ENCODE measurements around the gene CENPVL2. TPM values are rescaled to one million over a fixed set of nuclear protein-coding genes. Genes with fewer than 3 reads are reported as not detected.

Gene CENPVL2
- total RNA-seq, 1 experiment from 2014 or later, result not detected

Other genes starting within 250 kb of the CENPVL2 start
- gene NUDT11, start 186.2 kb downstream of the CENPVL2 start, total RNA-seq (2014; rRNA removed; shearing (Covaris generic)), result 12.2 and 12.3 TPM in 2 replicates
- gene CENPVL3, start 63.9 kb downstream of the CENPVL2 start, total RNA-seq (2014; rRNA removed; shearing (Covaris generic)), result not detected in 2 replicates
- not detected in 2 replicates for gene CENPVL1, start 27.7 kb upstream of the CENPVL2 start, total RNA-seq (2014; rRNA removed; shearing (Covaris generic))
- gene GSPT2, start 60.6 kb upstream of the CENPVL2 start, total RNA-seq (2014; rRNA removed; shearing (Covaris generic)), result 4.8 and 6.1 TPM in 2 replicates
- 117 and 129 TPM in 2 replicates for gene MAGED1, start 210.8 kb upstream of the CENPVL2 start, total RNA-seq (2014; rRNA removed; shearing (Covaris generic))

Measured in SJSA1 (cell line).